ENCODE measurements around the gene USP3. TPM values are rescaled to one million over a fixed set of nuclear protein-coding genes. Genes with fewer than 3 reads are reported as not detected.
A peak's percentile ranks its signal among the peaks of the same experiment; 100 is the strongest.

USP3 gene
- total RNA-seq, 1 experiment from 2014 or later: 36.6 TPM

- no peak for ATAC-seq
- no peak overlapping the region for H3K27ac Mint-ChIP-seq
- POLR2A ChIA-PET: no interaction called here
These were observed 47.0 kb downstream of the USP3 start for GRCh38 chr15:63551400-63551799.

GRCh38 chr15:63553388-63553791 is 49.0 kb downstream of the USP3 start:
- no peak for TF ChIP-seq RELA (CRISPR knock-in tag; IDR thresholded peaks at IDR 0.05; ENCODE audit: borderline replicate concordance)
- TF ChIP-seq ELF4 (CRISPR knock-in tag; IDR thresholded peaks at IDR 0.05; ENCODE audit: low read depth): no peak
- TF ChIP-seq ZNF532 (CRISPR knock-in tag; IDR thresholded peaks at IDR 0.05; ENCODE audit: borderline replicate concordance): no peak
- TF ChIP-seq USF1 (CRISPR knock-in tag; IDR thresholded peaks at IDR 0.05): peak; percentile 69; the same call in 1 of the 2 replicates
- TF ChIP-seq USF2 (CRISPR knock-in tag; IDR thresholded peaks at IDR 0.05): peak; percentile 64
- no peak for TF ChIP-seq ZNF416 (CRISPR knock-in tag; IDR thresholded peaks at IDR 0.05)
- TF ChIP-seq ZMAT4 (CRISPR knock-in tag; IDR thresholded peaks at IDR 0.05): no peak
- DNase-seq (ENCODE audit: low spot score): no peak
- Mint-ChIP-seq H3K9me3 (no peaks in the 10 kb centered on the region), H3K4me1 (peaks cover 43% of the 10 kb centered on the region), H3K27ac (peak overlapping the region; percentile 96), H3K27me3 (ENCODE audit: low read depth) (no peaks in the 10 kb centered on the region), H3K4me3 (peak overlapping the region; percentile 39), H3K36me3 (no peaks in the 10 kb centered on the region; the same call in none of the 2 replicates)
- POLR2A ChIA-PET: no interaction called here
- peak; percentile 76 for ATAC-seq
- CTCF ChIA-PET: interaction anchor here (0.6 to 2.1 kb wide), 8 partner anchors 15 to 600 kb away, joined by 3 to 11 read pairs (median 4); no protein-coding TSS in a partner anchor

More at GRCh38 chr15:63551400-63551799, 47.0 kb downstream of the USP3 start:
- H3K27me3 Mint-ChIP-seq (ENCODE audit: low read depth): no peaks in the 10 kb centered on the region
- TF ChIP-seq ZNF263 (CRISPR knock-in tag; IDR thresholded peaks at IDR 0.05; ENCODE audit: low read depth) (no peak), GABPB1 (CRISPR knock-in tag; IDR thresholded peaks at IDR 0.05) (no peak), TEAD4 (CRISPR knock-in tag; IDR thresholded peaks at IDR 0.05) (no peak), AR (CRISPR knock-in tag; IDR thresholded peaks at IDR 0.05) (no peak), HMGA2 (CRISPR knock-in tag; IDR thresholded peaks at IDR 0.05) (peak; percentile 32; the same call in 1 of the 2 replicates), STAT6 (CRISPR knock-in tag; conservative IDR thresholded peaks at IDR 0.05; ENCODE audit: low read depth) (no peak), ATF1 (CRISPR knock-in tag; IDR thresholded peaks at IDR 0.05) (no peak), PRRX2 (CRISPR knock-in tag; IDR thresholded peaks at IDR 0.05) (no peak)
- H3K4me3 Mint-ChIP-seq: no peak overlapping the region
- no peak for DNase-seq (ENCODE audit: low spot score)
- CTCF ChIA-PET: no interaction called here
- no peaks in the 10 kb centered on the region for H3K9me3 Mint-ChIP-seq
- peaks cover 33% of the 10 kb centered on the region for H3K4me1 Mint-ChIP-seq
- no peaks in the 10 kb centered on the region for H3K36me3 Mint-ChIP-seq
